Type B pancreatic cell (in vitro differentiated cells): ENCODE results near the gene MLNR. TPM values are rescaled to one million over a fixed set of nuclear protein-coding genes. Genes with fewer than 3 reads are reported as not detected.

Source experiments
- DNase-seq: peaks from one replicate; pipeline ENCODE4 v3.0.0; 2021; ENCODE audit warnings: mixed read lengths; ENCODE audit not compliant: unreplicated experiment; ENCODE audit errors: extremely low spot score
- H3K27ac Mint-ChIP-seq: 2 replicates; pipeline ENCODE4 v1.8.0; 2021; ENCODE audit warnings: mild to moderate bottlenecking, mixed read lengths
- H3K27me3 Mint-ChIP-seq: 2 replicates; pipeline ENCODE4 v1.8.0; 2021; ENCODE audit warnings: mixed read lengths
- H3K36me3 Mint-ChIP-seq: 2 replicates; pipeline ENCODE4 v1.8.0; 2021; ENCODE audit warnings: mixed read lengths
- H3K4me1 Mint-ChIP-seq: one replicate; pipeline ENCODE4 v1.8.0; 2021; ENCODE audit warnings: mixed read lengths; ENCODE audit not compliant: unreplicated experiment
- H3K4me3 Mint-ChIP-seq: 2 replicates; pipeline ENCODE4 v1.8.0; 2021; ENCODE audit warnings: mild to moderate bottlenecking, mixed read lengths
- H3K9me3 Mint-ChIP-seq: 2 replicates; pipeline ENCODE4 v1.8.0; 2021; ENCODE audit warnings: mixed read lengths
- total RNA-seq: library from RNA; stranded (reverse); gene quantifications from 2 replicates; pipeline ENCODE4 v1.2.1, GENCODE V29; 2021; ENCODE audit warnings: low replicate concordance
- TF ChIP-seq, protein P1 (sequence below): fragments of 200-600 bp; sonication (generic); conservative IDR thresholded peaks from 2 replicates; pipeline ENCODE4 v1.5.0; 2021; ENCODE audit warnings: antibody characterized with exemption, mild to moderate bottlenecking

Gene MLNR
- total RNA-seq, 1 donor from 2014 or later: not detected

GRCh38 chr13:49254007-49254406, 33.9 kb downstream of the MLNR start:
- Mint-ChIP-seq H3K27me3 (no peaks in the 10 kb centered on the region), H3K27ac (no peak overlapping the region), H3K36me3 (peaks cover 19% of the 10 kb centered on the region), H3K4me3 (no peak overlapping the region), H3K9me3 (no peaks in the 10 kb centered on the region), H3K4me1 (peaks cover 3% of the 10 kb centered on the region)
- TF ChIP-seq, protein P1, sequence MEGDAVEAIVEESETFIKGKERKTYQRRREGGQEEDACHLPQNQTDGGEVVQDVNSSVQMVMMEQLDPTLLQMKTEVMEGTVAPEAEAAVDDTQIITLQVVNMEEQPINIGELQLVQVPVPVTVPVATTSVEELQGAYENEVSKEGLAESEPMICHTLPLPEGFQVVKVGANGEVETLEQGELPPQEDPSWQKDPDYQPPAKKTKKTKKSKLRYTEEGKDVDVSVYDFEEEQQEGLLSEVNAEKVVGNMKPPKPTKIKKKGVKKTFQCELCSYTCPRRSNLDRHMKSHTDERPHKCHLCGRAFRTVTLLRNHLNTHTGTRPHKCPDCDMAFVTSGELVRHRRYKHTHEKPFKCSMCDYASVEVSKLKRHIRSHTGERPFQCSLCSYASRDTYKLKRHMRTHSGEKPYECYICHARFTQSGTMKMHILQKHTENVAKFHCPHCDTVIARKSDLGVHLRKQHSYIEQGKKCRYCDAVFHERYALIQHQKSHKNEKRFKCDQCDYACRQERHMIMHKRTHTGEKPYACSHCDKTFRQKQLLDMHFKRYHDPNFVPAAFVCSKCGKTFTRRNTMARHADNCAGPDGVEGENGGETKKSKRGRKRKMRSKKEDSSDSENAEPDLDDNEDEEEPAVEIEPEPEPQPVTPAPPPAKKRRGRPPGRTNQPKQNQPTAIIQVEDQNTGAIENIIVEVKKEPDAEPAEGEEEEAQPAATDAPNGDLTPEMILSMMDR: no peak
- DNase-seq: no peak

DNA sequence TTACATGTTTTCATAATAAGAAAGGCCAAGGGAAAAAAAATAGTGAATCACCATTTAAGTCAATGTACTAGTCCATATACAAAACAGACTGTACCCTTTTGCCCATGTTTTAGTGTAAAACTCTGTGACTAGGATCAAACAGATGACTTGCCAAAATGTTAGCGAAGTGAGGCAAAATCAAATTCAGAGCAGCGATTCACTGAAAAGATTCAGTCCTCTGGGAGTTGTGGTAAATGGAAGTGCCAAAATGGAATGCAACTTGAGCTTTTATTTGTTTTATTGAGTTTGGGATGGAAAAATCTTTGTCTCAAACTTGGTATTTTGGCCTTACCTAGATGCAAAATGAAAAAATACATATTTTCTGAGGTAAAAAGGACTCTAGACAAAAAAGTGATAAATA, 36.7 kb downstream of the MLNR start:
- no peak for DNase-seq
- no peaks in the 10 kb centered on the region for H3K9me3 Mint-ChIP-seq
- peaks cover 32% of the 10 kb centered on the region for H3K36me3 Mint-ChIP-seq
- no peaks in the 10 kb centered on the region for H3K27me3 Mint-ChIP-seq
- no peak overlapping the region for H3K27ac Mint-ChIP-seq
- H3K4me1 Mint-ChIP-seq: no peaks in the 10 kb centered on the region
- TF ChIP-seq, protein P1: no peak
- no peak overlapping the region for H3K4me3 Mint-ChIP-seq

- H3K4me1 Mint-ChIP-seq: no peaks in the 10 kb centered on the region
- H3K9me3 Mint-ChIP-seq: no peaks in the 10 kb centered on the region
- no peak for DNase-seq
- no peak overlapping the region for H3K27ac Mint-ChIP-seq
- no peak overlapping the region for H3K4me3 Mint-ChIP-seq
- TF ChIP-seq, protein P1: no peak
- peaks cover 31% of the 10 kb centered on the region for H3K36me3 Mint-ChIP-seq
- H3K27me3 Mint-ChIP-seq: no peaks in the 10 kb centered on the region
These were observed 38.1 kb downstream of the MLNR start for GRCh38 chr13:49258089-49258796.

- Mint-ChIP-seq H3K4me3 (no peak overlapping the region), H3K27me3 (no peaks in the 10 kb centered on the region), H3K4me1 (no peaks in the 10 kb centered on the region), H3K36me3 (peaks cover 29% of the 10 kb centered on the region), H3K27ac (no peak overlapping the region), H3K9me3 (no peaks in the 10 kb centered on the region)
- TF ChIP-seq, protein P1: no peak
- DNase-seq: no peak
These were observed 39.4 kb downstream of the MLNR start for GRCh38 chr13:49259586-49259985.

GRCh38 chr13:49262634-49263033, 42.5 kb downstream of the MLNR start:
- TF ChIP-seq, protein P1: no peak
- H3K9me3 Mint-ChIP-seq: no peaks in the 10 kb centered on the region
- no peaks in the 10 kb centered on the region for H3K27me3 Mint-ChIP-seq
- H3K4me1 Mint-ChIP-seq: no peaks in the 10 kb centered on the region
- DNase-seq: no peak
- H3K27ac Mint-ChIP-seq: no peak overlapping the region
- no peak overlapping the region for H3K4me3 Mint-ChIP-seq
- H3K36me3 Mint-ChIP-seq: peaks cover 17% of the 10 kb centered on the region

- Mint-ChIP-seq H3K4me1 (no peaks in the 10 kb centered on the region), H3K36me3 (peaks cover 17% of the 10 kb centered on the region), H3K27me3 (no peaks in the 10 kb centered on the region), H3K9me3 (no peaks in the 10 kb centered on the region), H3K27ac (no peak overlapping the region), H3K4me3 (no peak overlapping the region)
- DNase-seq: no peak
- TF ChIP-seq, protein P1: no peak
These were observed 45.7 kb downstream of the MLNR start for GRCh38 chr13:49265822-49266221.
